Measurements from ENCODE around the gene DPEP3.

DPEP3 gene

DNA sequence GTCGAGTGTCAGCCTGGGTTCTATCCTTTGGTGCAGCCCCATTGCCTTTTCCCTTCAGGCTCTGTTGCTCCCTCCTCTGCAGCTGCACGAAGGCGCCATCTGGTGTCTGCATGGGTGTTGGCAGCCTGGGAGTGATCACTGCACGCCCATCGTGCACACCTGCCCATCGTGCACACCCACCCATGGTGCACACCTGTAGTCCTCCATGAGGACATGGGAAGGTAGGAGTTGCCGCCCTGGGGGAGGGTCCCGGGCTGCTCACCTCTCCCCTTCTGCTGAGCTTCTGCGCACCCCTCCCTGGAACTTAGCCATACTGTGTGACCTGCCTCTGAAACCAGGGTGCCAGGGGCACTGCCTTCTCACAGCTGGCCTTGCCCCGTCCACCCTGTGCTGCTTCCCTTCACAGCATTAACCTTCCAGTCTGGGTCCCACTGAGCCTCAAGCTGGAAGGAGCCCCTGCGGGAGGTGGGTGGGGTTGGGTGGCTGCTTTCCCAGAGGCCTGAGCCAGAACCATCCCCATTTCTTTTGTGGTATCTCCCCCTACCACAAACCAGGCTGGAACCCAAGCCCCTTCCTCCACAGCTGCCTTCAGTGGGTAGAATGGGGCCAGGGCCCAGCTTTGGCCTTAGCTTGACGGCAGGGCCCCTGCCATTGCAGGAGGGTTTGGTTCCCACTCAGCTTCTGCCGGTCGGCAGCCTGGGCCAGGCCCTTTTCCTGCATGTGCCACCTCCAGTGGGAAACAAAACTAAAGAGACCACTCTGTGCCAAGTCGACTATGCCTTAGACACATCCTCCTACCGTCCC is 51.5 kb downstream of the DPEP3 start:
- Histone ChIP-seq H3K27ac (no peak overlapping the region), H3K4me3 (no peak overlapping the region)
- DNase-seq (ENCODE audit: low spot score): no peak
- TF ChIP-seq CTCF (IDR thresholded peaks at IDR 0.05): peak; percentile 80

GRCh38 chr16:67928147-67928546 is 52.2 kb downstream of the DPEP3 start:
- Histone ChIP-seq H3K4me3 (no peak overlapping the region), H3K27ac (no peak overlapping the region)
- DNase-seq (ENCODE audit: low spot score): no peak
- no peak for TF ChIP-seq CTCF (IDR thresholded peaks at IDR 0.05)

DNA sequence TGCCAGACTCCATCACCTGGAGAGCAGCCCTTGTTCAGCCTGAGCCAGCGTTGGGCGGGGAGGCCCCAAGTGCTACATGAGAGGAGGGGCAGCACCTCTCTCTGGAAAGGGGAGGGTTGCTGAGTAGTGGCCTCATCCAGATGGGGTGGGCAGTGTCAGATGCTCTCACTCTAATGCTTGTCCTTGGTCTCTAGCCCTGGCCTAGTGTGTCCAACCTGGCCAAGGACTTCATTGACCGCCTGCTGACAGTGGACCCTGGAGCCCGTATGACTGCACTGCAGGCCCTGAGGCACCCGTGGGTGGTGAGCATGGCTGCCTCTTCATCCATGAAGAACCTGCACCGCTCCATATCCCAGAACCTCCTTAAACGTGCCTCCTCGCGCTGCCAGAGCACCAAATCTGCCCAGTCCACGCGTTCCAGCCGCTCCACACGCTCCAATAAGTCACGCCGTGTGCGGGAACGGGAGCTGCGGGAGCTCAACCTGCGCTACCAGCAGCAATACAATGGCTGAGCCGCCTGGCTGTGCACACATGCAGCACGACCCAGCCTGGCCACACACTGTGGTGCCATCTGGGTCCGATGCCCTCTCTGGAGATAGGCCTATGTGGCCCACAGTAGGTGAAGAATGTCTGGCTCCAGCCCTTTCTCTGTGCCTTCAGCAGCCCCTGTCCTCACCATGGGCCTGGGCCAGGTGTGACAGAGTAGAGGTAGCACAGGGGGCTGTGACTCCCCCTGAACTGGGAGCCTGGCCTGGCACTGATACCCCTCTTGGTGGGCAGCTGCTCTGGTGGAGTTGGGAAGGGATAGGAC is 53.0 kb downstream of the DPEP3 start:
- DNase-seq (ENCODE audit: low spot score): no peak
- Histone ChIP-seq H3K4me3 (no peak overlapping the region), H3K27ac (peak overlapping the region in 1 of 2 donors; percentile 62)
- TF ChIP-seq CTCF (IDR thresholded peaks at IDR 0.05): no peak

- DNase-seq (ENCODE audit: low spot score): no peak
- H3K4me3 ChIP-seq: peak overlapping the region; percentile 16
- peak overlapping the region; percentile 62 to 76 for H3K27ac ChIP-seq
- TF ChIP-seq CTCF (IDR thresholded peaks at IDR 0.05): peak; percentile 13
Measured at GRCh38 chr16:67926181-67926750, 54.0 kb downstream of the DPEP3 start.
